ENCODE measurements around the gene BICDL1.

BICDL1 gene

GRCh38 chr12:120067084-120067869 lies 78.2 kb downstream of the BICDL1 start:
- no peak overlapping the region for H3K4me3 ChIP-seq (ENCODE audit: control insufficient read depth, low read depth, low read length)
- DNase-seq (ENCODE audit: low read depth) = no peak
- TF ChIP-seq CTCF (IDR thresholded peaks at IDR 0.05; ENCODE audit: control insufficient read depth, insufficient read depth, low read depth, low read length, missing control alignments) = no peak

DNA sequence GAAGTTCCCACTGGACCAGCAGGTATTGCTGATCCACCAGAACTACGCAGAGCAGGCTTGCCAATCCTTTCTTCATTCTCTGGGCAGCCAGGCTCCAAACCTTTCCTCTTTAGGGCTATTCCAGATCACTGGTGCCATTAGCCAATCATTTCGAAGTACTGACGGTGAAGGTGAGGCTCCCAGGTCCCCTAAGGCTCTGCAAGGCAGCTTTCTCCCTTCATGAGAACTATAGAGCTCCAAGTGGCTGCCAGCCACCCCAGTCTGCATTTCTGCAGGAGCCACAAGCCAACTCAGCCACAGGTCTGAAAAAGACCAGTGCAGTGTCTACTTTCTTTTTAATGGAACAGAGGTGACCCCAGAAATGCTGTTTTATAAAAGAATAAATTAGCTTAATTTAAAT lies 78.9 kb downstream of the BICDL1 start:
- TF ChIP-seq CTCF (IDR thresholded peaks at IDR 0.05; ENCODE audit: control insufficient read depth, insufficient read depth, low read depth, low read length, missing control alignments) = no peak
- DNase-seq (ENCODE audit: low read depth) = no peak
- no peak overlapping the region for H3K4me3 ChIP-seq (ENCODE audit: control insufficient read depth, low read depth, low read length)

DNA sequence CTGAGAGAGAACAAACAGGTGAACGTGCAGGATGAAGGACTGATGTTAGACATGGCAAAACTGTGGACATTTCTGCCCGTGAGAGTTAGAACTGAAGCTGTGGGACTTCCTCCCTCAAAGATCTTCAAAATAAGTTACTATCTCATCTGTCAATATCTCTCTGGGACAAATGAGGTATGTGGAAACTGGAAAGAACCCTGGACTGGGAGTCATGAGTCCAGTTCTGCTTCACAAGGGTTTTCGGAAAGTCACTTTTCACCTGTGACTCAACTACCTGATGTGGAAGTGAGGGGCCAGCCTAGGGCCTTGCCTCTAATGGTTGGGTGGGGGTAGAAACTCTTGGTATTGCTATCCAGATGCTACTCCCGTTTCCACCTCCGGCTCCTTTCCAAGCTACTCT lies 80.2 kb downstream of the BICDL1 start:
- H3K4me3 ChIP-seq (ENCODE audit: control insufficient read depth, low read depth, low read length) = no peak overlapping the region
- DNase-seq (ENCODE audit: low read depth) = no peak
- TF ChIP-seq CTCF (IDR thresholded peaks at IDR 0.05; ENCODE audit: control insufficient read depth, insufficient read depth, low read depth, low read length, missing control alignments) = no peak

DNA sequence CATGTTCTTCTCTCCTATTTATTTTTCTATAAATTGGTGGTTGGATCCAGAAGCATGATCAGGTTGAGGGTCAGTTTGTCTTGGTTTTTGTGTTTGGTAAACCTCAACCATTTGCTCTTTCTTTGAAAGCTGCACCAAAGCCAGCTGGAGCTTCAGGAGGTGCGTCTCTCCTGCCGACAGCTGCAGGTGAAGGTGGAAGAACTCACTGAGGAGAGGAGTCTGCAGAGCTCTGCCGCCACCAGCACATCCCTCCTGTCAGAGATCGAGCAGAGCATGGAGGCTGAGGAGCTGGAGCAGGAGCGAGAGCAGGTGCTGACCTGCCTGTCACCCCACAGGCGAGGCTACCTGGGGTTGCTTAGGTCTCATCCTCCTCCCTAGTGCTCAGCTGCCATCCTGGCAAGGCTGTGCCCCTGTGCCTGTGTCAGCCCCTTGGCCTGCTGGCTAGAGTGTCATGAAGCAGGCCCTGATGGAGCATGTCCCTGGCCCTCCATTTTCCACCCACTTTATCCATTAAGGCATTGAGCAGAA lies 82.5 kb downstream of the BICDL1 start:
- no peak for TF ChIP-seq CTCF (IDR thresholded peaks at IDR 0.05; ENCODE audit: control insufficient read depth, insufficient read depth, low read depth, low read length, missing control alignments)
- no peak for DNase-seq (ENCODE audit: low read depth)
- H3K4me3 ChIP-seq (ENCODE audit: control insufficient read depth, low read depth, low read length) = no peak overlapping the region

DNA sequence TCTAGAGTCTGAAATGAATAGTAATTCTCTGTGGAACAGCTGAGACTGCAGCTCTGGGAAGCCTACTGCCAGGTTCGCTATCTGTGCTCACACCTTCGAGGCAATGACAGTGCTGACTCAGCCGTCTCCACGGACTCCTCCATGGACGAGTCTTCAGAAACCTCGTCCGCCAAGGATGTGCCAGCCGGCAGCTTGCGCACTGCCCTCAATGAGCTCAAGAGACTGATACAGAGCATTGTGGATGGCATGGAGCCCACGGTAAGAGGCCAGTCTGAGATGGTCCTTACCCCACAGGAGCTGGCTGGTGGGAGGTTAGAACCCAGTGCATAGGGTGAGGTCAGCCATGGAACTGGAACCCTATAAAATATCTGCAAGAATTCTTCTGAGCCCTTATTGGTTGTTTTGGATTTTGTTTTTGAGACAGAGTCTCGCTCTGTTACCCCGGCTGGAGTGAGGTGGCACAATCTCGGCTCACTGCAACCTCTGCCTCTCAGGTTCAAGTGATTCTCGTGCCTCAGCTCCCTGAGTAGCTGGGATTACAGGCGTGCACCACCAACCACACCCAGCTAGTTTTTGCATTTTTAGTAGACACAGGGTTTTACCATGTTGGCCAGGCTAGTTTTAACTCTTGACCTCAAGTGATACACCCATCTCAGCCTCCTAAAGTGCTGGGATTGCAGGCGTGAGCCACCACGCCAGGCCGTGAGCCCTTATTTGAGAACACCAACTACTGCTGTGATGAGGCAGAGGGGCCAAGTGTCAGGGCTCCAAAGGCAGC lies 83.6 kb downstream of the BICDL1 start:
- TF ChIP-seq CTCF (IDR thresholded peaks at IDR 0.05; ENCODE audit: control insufficient read depth, insufficient read depth, low read depth, low read length, missing control alignments) = no peak
- no peak overlapping the region for H3K4me3 ChIP-seq (ENCODE audit: control insufficient read depth, low read depth, low read length)
- DNase-seq (ENCODE audit: low read depth) = no peak

- DNase-seq (ENCODE audit: low read depth) = no peak
- no peak for TF ChIP-seq CTCF (IDR thresholded peaks at IDR 0.05; ENCODE audit: control insufficient read depth, insufficient read depth, low read depth, low read length, missing control alignments)
Measured at GRCh38 chr12:120075034-120075616, 86.1 kb downstream of the BICDL1 start.

More at GRCh38 chr12:120075034-120075616, 86.1 kb downstream of the BICDL1 start:
- H3K4me3 ChIP-seq (ENCODE audit: control insufficient read depth, low read depth, low read length) = no peak overlapping the region
